ENCODE data around the gene VLDLR. TPM values are rescaled to one million over a fixed set of nuclear protein-coding genes. Genes with fewer than 3 reads are reported as not detected.
"Not testable (repeated sequence)": the region's sequence is repeated elsewhere in the genome, so short reads cannot be mapped to it uniquely, and the experiment has no call there.

VLDLR gene
- total and polyA plus RNA-seq, 9 donors: 18.9 to 34.5 (median 26.8) TPM

DNA sequence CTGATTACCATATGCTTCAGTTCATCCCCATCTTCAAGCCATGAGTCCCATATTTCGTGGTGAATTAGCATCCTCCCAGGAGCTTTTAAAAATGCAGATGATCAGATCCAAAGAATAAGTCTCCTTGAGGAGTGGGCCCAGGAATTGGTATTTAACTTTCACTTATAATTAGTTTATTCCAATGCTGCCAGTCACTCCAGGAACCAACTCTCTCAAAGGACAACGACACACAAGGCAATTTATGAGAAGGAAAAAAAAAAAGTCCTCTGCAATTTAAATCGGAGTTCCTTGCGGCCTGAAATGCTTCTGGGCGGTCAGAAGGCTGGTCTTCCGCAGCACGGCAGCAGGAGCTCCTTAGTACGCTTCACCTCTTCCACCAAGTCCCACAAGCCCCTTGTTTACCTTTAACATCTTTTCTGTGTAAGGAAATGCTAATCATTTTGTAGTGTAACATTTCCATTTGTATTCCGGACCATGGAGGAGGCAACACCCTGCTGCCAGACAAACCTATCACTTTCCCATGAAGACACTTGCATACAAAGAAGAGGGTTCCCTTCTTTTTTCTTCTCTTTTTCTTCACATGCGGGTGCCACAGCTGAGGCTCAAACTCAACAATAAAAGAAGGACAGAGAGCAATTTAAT is 79.4 kb downstream of the VLDLR start:
- DNase-seq: no peak
- Histone ChIP-seq H3K36me3 (ENCODE audit: control insufficient read depth, insufficient read depth, low read length) (no peaks in the 10 kb centered on the region), H3K27ac (ENCODE audit: low read length) (no peak overlapping the region), H3K4me1 (ENCODE audit: control insufficient read depth, insufficient read depth, low read length) (no peaks in the 10 kb centered on the region), H3K27me3 (ENCODE audit: control insufficient read depth, insufficient read depth, low read length) (no peaks in the 10 kb centered on the region), H3K4me3 (ENCODE audit: low read length) (no peak overlapping the region), H3K9me3 (replicated peaks; ENCODE audit: control insufficient read depth, low read depth, low read length) (no peaks in the 10 kb centered on the region)
- WGBS (ENCODE audit: insufficient coverage): no CpG with 5 or more reads among the region's 10 CpGs

DNA sequence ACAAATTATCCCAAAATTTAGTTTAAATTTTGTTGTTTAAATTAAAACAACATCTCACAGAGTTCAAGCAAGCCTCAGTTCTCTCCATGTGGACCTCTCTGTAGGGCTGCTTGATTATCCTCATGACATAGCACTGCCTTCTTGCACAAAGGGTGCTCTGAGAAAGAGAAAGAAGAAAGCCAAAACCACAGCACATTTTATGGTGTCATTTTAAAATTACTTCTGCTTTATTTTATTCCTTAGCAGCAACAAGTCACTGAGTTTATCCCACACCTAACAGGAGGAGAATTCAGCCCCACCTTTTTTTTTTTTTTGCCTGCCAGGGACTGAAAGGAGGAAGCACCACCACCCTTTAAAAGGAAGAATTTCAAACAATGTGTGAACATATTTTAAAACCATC is 82.9 kb downstream of the VLDLR start:
- H3K36me3 ChIP-seq (ENCODE audit: control insufficient read depth, insufficient read depth, low read length): no peaks in the 10 kb centered on the region
- no peaks in the 10 kb centered on the region for H3K9me3 ChIP-seq (replicated peaks; ENCODE audit: control insufficient read depth, low read depth, low read length)
- H3K27me3 ChIP-seq (ENCODE audit: control insufficient read depth, insufficient read depth, low read length): no peaks in the 10 kb centered on the region
- no peak overlapping the region for H3K27ac ChIP-seq (ENCODE audit: low read length)
- no peaks in the 10 kb centered on the region for H3K4me1 ChIP-seq (ENCODE audit: control insufficient read depth, insufficient read depth, low read length)
- H3K4me3 ChIP-seq (ENCODE audit: low read length): no peak overlapping the region
- no peak for DNase-seq

DNA sequence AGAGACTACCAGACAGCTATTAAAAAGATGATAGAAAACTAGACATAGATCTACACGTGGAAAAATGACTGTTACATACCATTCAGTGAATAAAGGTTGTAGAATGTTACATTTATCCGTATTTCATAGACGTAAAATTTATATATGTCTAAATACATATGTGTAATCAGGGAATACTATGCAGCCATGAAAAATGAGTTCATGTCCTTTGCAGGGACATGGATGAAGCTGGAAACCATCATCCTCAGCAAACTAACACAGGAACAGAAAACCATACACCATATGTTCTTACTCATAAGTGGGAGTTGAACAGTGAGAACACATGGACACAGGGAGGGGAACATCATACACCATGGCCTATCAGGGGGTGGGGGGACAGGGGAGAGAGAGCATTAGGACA is 85.7 kb downstream of the VLDLR start:
- not testable (repeated sequence) for H3K4me3 ChIP-seq (ENCODE audit: low read length); DNase-seq; H3K9me3 ChIP-seq (replicated peaks; ENCODE audit: control insufficient read depth, low read depth, low read length); H3K36me3 ChIP-seq (ENCODE audit: control insufficient read depth, insufficient read depth, low read length); H3K27me3 ChIP-seq (ENCODE audit: control insufficient read depth, insufficient read depth, low read length); H3K27ac ChIP-seq (ENCODE audit: low read length); H3K4me1 ChIP-seq (ENCODE audit: control insufficient read depth, insufficient read depth, low read length)
- WGBS (ENCODE audit: insufficient coverage): no CpG with 5 or more reads among the region's 3 CpGs

Other genes starting within 250 kb of the VLDLR start
- gene KCNV2, start 95.7 kb downstream of the VLDLR start, total RNA-seq: not detected
- gene KCNV2, start 95.7 kb downstream of the VLDLR start, polyA plus RNA-seq (ENCODE audit: insufficient read depth in 1 of 8, insufficient read length in 8 of 8, low replicate concordance in 1 of 8): under 1 TPM; 0.08 to 0.33 (median 0.19) TPM
- 39.1 TPM for gene PUM3, start 222.3 kb downstream of the VLDLR start, total RNA-seq
- gene PUM3, start 222.3 kb downstream of the VLDLR start, polyA plus RNA-seq (ENCODE audit: insufficient read depth in 1 of 8, insufficient read length in 8 of 8, low replicate concordance in 1 of 8): 10 to 100 TPM; 22.6 to 29.9 (median 24.9) TPM